Fibroblast of skin of left quadriceps (primary cell): Measurements from ENCODE around the gene RPS17.
"Not testable (repeated sequence)": the region's sequence is repeated elsewhere in the genome, so short reads cannot be mapped to it uniquely, and the experiment has no call there.

ENCODE experiments used
- DNase-seq, 2 experiments: peaks; one replicate each; pipeline ENCODE4 v3.0.0-alpha.2; 2013; ENCODE audit warnings: low read depth in 2 of 2

The RPS17 gene

GRCh38 chr15:82548700-82549099 lies 8.4 kb upstream of the RPS17 start:
- DNase-seq = no peak

GRCh38 chr15:82545478-82545877 lies 5.2 kb upstream of the RPS17 start:
- no peak for DNase-seq

GRCh38 chr15:82545002-82545401 lies 4.7 kb upstream of the RPS17 start:
- no peak for DNase-seq

- no peak for DNase-seq
Observed at GRCh38 chr15:82544431-82544830, 4.2 kb upstream of the RPS17 start.

- DNase-seq = peak; percentile 54 to 55
Observed at GRCh38 chr15:82543160-82543559, 2.9 kb upstream of the RPS17 start.

GRCh38 chr15:82540984-82541431 lies 751 bp upstream of the RPS17 start:
- no peak for DNase-seq

- DNase-seq = no peak
Observed at GRCh38 chr15:82539691-82540054, 584 bp downstream of the RPS17 start.

- DNase-seq = no peak
Observed at GRCh38 chr15:82538961-82539690, 1.1 kb downstream of the RPS17 start.

- DNase-seq = no peak
Observed at GRCh38 chr15:82537351-82537908, 2.8 kb downstream of the RPS17 start.

- no peak for DNase-seq
Observed at GRCh38 chr15:82536409-82537350, 3.6 kb downstream of the RPS17 start.

GRCh38 chr15:82535566-82536408 lies 4.5 kb downstream of the RPS17 start:
- DNase-seq = no peak

GRCh38 chr15:82535151-82535550 lies 5.1 kb downstream of the RPS17 start:
- not testable (repeated sequence) for DNase-seq

GRCh38 chr15:82534457-82534861 lies 5.8 kb downstream of the RPS17 start:
- DNase-seq = not testable (repeated sequence)

GRCh38 chr15:82533801-82534200 lies 6.5 kb downstream of the RPS17 start:
- DNase-seq = no peak

GRCh38 chr15:82532991-82533481 lies 7.2 kb downstream of the RPS17 start:
- no peak for DNase-seq

GRCh38 chr15:82532383-82532990 lies 7.8 kb downstream of the RPS17 start:
- no peak for DNase-seq

GRCh38 chr15:82531496-82532382 lies 8.5 kb downstream of the RPS17 start:
- DNase-seq = no peak

GRCh38 chr15:82530606-82531379 lies 9.5 kb downstream of the RPS17 start:
- DNase-seq = peak in 1 of 2 experiments; percentile 12

GRCh38 chr15:82530006-82530405 lies 10.3 kb downstream of the RPS17 start:
- DNase-seq = no peak
